SK-N-MC (cell line): ENCODE results near the gene CXXC5.

Experiments used
- EZH2 ChIP-seq: fragments of 200-600 bp; sonication (generic); IDR thresholded peaks from one replicate; pipeline ENCODE4 v1.6.1; 2017; ENCODE audit warnings: antibody characterized with exemption
- POLR2AphosphoS5 ChIP-seq: IDR thresholded peaks from 2 replicates; pipeline ENCODE4 v1.6.1; 2012; ENCODE audit warnings: mild to moderate bottlenecking, low read depth, low read length, borderline replicate concordance

GRCh38 chr5:139636975-139637408 lies 11.2 kb upstream of the CXXC5 start:
- no peak for TF ChIP-seq EZH2
- no peak for TF ChIP-seq POLR2AphosphoS5
